Skeletal muscle satellite cell (primary cell): ENCODE results near the gene IGFBP1. TPM values are rescaled to one million over a fixed set of nuclear protein-coding genes. Genes with fewer than 3 reads are reported as not detected.

Experiments
- small RNA-seq: library from RNA; depleted of rRNA; stranded (forward); fragments of <200 nt; gene quantifications from one replicate; pipeline ENCODE3, GENCODE V24; 2012

The IGFBP1 gene

Small RNA genes lying within 50 kb of the gene (small RNA-seq; reads per million reads assigned to genes)
- gene RNU6-326P: not detected
